ENCODE measurements around the gene STX8. TPM values are rescaled to one million over a fixed set of nuclear protein-coding genes. Genes with fewer than 3 reads are reported as not detected.
A peak's percentile ranks its signal among the peaks of the same experiment; 100 is the strongest.

STX8 gene
- total and polyA plus RNA-seq, 3 experiments from 2014 or later, result 63.3 to 171 (median 64.8) TPM

GRCh38 chr17:9202532-9202931 lies 373.1 kb downstream of the STX8 start:
- CTCF ChIA-PET, result no interaction called here

GRCh38 chr17:9200699-9201359 lies 374.8 kb downstream of the STX8 start:
- peaks cover 0 to 1% (median 0%) of the 10 kb centered on the region in 5 donors for H3K9me3 Mint-ChIP-seq
- Histone ChIP-seq H3K9me3 (ENCODE audit: low read length) (no peaks in the 10 kb centered on the region), H3K27me3 (ENCODE audit: insufficient read depth, low read length, poor library complexity, severe bottlenecking) (no peaks in the 10 kb centered on the region), H3K36me3 (ENCODE audit: insufficient read depth, low read length) (no peaks in the 10 kb centered on the region), H3K27ac (ENCODE audit: low read depth, low read length) (no peak overlapping the region), H3K4me3 (ENCODE audit: low read length) (no peak overlapping the region), H3K4me1 (ENCODE audit: insufficient read depth, low read length) (no peaks in the 10 kb centered on the region)
- H3K4me1 Mint-ChIP-seq, result no peaks in the 10 kb centered on the region
- peaks cover 26 to 30% of the 10 kb centered on the region in 2 donors for H3K27me3 Mint-ChIP-seq
- H3K27ac Mint-ChIP-seq, result no peak overlapping the region
- ChIA-PET POLR2A (no interaction called here), CTCF (no interaction called here)
- no peaks in the 10 kb centered on the region for H3K36me3 Mint-ChIP-seq
- peak in 1 of 5 donors; percentile 23 for DNase-seq
- no peak overlapping the region for H3K4me3 Mint-ChIP-seq

More at GRCh38 chr17:9202532-9202931, 373.1 kb downstream of the STX8 start:
- H3K4me1 Mint-ChIP-seq, result no peaks in the 10 kb centered on the region
- POLR2A ChIA-PET, result no interaction called here
- peaks cover 0 to 2% (median 0%) of the 10 kb centered on the region in 5 donors for H3K9me3 Mint-ChIP-seq
- Histone ChIP-seq H3K4me1 (ENCODE audit: insufficient read depth, low read length) (no peaks in the 10 kb centered on the region), H3K4me3 (ENCODE audit: low read length) (no peak overlapping the region), H3K27me3 (ENCODE audit: insufficient read depth, low read length, poor library complexity, severe bottlenecking) (no peaks in the 10 kb centered on the region), H3K9me3 (ENCODE audit: low read length) (no peaks in the 10 kb centered on the region), H3K36me3 (ENCODE audit: insufficient read depth, low read length) (no peaks in the 10 kb centered on the region), H3K27ac (ENCODE audit: low read depth, low read length) (no peak overlapping the region)
- H3K27me3 Mint-ChIP-seq, result peaks cover 29 to 36% of the 10 kb centered on the region in 2 donors
- no peak overlapping the region for H3K4me3 Mint-ChIP-seq
- H3K27ac Mint-ChIP-seq, result no peak overlapping the region
- H3K36me3 Mint-ChIP-seq, result no peaks in the 10 kb centered on the region
- no peak for DNase-seq

Other genes starting within 250 kb of the STX8 start
- gene CFAP52, start 822 bp upstream of the STX8 start, total RNA-seq, result not detected
- gene CFAP52, start 822 bp upstream of the STX8 start, polyA plus RNA-seq, result not detected
- under 1 TPM; 0.22 to 0.24 TPM for gene USP43, start 69.7 kb upstream of the STX8 start, total RNA-seq
- gene USP43, start 69.7 kb upstream of the STX8 start, polyA plus RNA-seq, result 0.31 TPM
- not detected for gene DHRS7C, start 215.8 kb upstream of the STX8 start, total RNA-seq
- not detected for gene DHRS7C, start 215.8 kb upstream of the STX8 start, polyA plus RNA-seq
- not detected for gene GSG1L2, start 246.3 kb upstream of the STX8 start, total RNA-seq
- not detected for gene GSG1L2, start 246.3 kb upstream of the STX8 start, polyA plus RNA-seq